Stimulated activated effector memory CD8-positive, alpha-beta T cell treated with anti-CD3 and anti-CD28 coated beads, Interleukin-12 subunit alpha, Interleukin-12 subunit beta, amount 100 ng/mL, for 72 hours (primary cell): ENCODE data around the gene CHD5.

ENCODE experiments used
- ATAC-seq: fragments of 150-1000 bp; cut with Tn5 transposase; 2 replicates; pipeline ENCODE4 v1.10.0; 2021
- DNase-seq, 2 donors: peaks; one replicate each; pipeline ENCODE4 v3.0.0; 2021 to 2022; ENCODE audit warnings: low spot score in 2 of 2
- H3K27ac Mint-ChIP-seq: one replicate; pipeline ENCODE4 v1.8.0; 2022; ENCODE audit warnings: mild to moderate bottlenecking, mixed read lengths
- H3K36me3 Mint-ChIP-seq: one replicate; pipeline ENCODE4 v1.8.0; 2022; ENCODE audit warnings: mild to moderate bottlenecking, mixed read lengths
- H3K4me1 Mint-ChIP-seq: one replicate; pipeline ENCODE4 v1.8.0; 2022; ENCODE audit warnings: mixed read lengths
- H3K4me3 Mint-ChIP-seq: one replicate; pipeline ENCODE4 v1.8.0; 2022; ENCODE audit warnings: mild to moderate bottlenecking, mixed read lengths
- H3K9me3 Mint-ChIP-seq: one replicate; pipeline ENCODE4 v1.8.0; 2022; ENCODE audit warnings: mixed read lengths

The CHD5 gene

DNA sequence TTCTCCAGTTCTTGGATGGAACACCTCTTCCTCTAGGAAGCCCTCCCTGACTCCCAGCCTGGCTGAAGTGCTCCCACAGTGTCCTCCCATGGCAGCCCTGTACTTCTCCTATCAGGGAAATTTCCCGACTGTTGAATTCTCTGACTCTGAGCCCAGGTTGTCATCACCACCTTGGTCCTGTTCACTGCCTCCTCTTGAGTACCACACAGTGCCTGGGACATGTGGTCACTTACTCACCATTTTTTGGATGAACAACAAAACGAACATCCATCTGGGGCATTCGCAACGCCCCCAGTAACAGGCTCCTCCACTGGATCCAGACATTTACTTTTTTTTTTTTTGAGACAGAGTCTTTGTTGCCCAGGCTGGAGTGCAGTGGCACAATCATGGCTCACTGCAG is 37.4 kb downstream of the CHD5 start:
- H3K4me3 Mint-ChIP-seq = no peak overlapping the region
- H3K4me1 Mint-ChIP-seq = peaks cover under 1% of the 10 kb centered on the region
- no peak overlapping the region for H3K27ac Mint-ChIP-seq
- ATAC-seq = no peak
- no peaks in the 10 kb centered on the region for H3K36me3 Mint-ChIP-seq
- DNase-seq = no peak
- no peaks in the 10 kb centered on the region for H3K9me3 Mint-ChIP-seq

DNA sequence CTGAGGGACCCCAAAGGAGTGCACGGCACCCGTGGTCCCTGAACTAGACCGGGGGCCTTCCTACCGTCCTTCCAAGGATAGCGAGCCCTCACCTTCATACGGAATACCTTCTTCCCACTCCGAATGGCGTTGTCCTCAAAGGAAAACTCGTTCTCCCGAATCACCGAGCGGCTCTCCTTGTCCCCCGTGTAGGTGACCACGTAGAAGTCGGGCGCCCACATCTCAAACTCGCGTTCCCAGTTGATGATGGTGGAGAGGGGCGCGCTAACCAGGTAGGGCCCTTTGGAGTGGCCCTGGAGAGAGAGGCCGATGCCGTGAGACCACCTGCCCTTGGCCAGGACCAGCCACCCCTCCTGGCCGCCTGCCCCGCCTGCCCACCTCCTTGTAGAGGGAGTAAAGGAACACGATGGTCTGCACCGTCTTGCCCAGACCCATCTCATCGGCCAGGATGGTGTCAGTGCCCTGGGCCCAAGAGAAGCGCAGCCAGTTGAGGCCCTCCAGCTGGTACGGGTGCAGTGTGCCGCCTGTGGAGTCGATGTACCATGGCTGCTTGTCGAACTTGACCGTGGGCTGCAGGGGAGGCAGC is 38.0 kb downstream of the CHD5 start:
- Mint-ChIP-seq H3K36me3 (no peaks in the 10 kb centered on the region), H3K4me3 (no peak overlapping the region), H3K9me3 (no peaks in the 10 kb centered on the region), H3K27ac (no peak overlapping the region), H3K4me1 (no peaks in the 10 kb centered on the region)
- DNase-seq = no peak
- ATAC-seq = no peak

DNA sequence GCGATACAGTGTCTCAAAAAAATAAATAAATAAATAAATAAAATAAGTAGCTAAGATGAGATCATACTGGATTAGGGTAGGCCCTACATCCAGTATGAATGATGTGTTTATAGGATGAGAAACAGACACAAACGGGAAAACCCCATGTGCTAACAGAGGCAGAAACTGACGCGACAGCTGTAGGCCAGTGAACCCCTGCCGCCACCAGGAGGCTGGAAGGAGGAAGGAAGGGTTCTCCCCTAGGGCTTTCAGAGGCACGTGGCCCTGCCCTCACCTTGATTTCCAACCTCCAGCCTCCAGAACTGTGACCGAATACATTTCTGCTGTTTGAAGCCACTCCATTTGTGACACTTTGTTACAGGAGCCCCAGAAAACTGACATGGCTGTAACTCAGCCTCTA is 38.5 kb downstream of the CHD5 start:
- Mint-ChIP-seq H3K4me1 (no peaks in the 10 kb centered on the region), H3K36me3 (no peaks in the 10 kb centered on the region), H3K27ac (no peak overlapping the region), H3K9me3 (no peaks in the 10 kb centered on the region), H3K4me3 (no peak overlapping the region)
- peak; percentile 65 for ATAC-seq
- no peak for DNase-seq

DNA sequence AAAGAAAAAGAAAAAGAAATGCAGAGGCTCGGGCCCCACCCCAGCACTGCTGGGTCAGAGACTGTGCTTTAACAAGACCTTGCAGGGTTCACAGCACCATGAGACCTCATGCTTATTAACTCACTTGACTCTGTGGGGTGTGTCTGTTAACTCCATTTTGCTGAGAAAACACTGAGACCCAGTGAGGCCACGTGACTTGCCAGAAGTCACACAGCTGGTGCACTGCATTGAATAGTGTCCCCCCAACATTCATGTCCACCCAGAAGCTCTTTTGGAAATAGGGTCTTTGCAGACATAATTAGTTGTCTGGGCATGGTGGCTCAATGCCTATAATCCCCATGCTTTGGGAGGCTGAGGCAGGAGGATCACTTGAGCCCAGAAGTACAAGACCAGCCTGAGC is 39.7 kb downstream of the CHD5 start:
- H3K4me3 Mint-ChIP-seq = no peak overlapping the region
- ATAC-seq (no peak), DNase-seq (no peak)
- no peaks in the 10 kb centered on the region for H3K9me3 Mint-ChIP-seq
- H3K4me1 Mint-ChIP-seq = no peaks in the 10 kb centered on the region
- no peak overlapping the region for H3K27ac Mint-ChIP-seq
- H3K36me3 Mint-ChIP-seq = no peaks in the 10 kb centered on the region

DNA sequence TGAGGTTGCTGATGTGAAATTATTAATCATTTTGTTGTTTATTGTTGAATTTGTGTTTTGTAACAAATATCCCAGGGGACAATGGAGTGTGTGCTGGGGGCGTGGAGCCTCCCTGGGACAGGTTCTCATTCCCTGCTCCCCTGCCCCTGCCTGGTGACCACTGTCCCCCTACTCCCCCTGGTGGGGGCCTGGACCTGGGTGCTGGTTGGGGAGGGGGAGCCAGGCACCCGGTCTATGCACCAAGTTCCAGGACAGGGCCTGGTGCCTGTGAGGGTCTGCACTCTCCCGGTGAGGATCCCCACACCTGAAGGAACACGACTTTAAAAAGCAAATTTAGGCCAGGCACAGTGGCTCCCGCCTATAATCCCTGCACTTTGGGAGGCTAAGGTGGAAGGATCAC is 42.4 kb downstream of the CHD5 start:
- ATAC-seq (no peak), DNase-seq (no peak)
- Mint-ChIP-seq H3K4me3 (no peak overlapping the region), H3K9me3 (no peaks in the 10 kb centered on the region), H3K36me3 (no peaks in the 10 kb centered on the region), H3K27ac (no peak overlapping the region), H3K4me1 (no peaks in the 10 kb centered on the region)

DNA sequence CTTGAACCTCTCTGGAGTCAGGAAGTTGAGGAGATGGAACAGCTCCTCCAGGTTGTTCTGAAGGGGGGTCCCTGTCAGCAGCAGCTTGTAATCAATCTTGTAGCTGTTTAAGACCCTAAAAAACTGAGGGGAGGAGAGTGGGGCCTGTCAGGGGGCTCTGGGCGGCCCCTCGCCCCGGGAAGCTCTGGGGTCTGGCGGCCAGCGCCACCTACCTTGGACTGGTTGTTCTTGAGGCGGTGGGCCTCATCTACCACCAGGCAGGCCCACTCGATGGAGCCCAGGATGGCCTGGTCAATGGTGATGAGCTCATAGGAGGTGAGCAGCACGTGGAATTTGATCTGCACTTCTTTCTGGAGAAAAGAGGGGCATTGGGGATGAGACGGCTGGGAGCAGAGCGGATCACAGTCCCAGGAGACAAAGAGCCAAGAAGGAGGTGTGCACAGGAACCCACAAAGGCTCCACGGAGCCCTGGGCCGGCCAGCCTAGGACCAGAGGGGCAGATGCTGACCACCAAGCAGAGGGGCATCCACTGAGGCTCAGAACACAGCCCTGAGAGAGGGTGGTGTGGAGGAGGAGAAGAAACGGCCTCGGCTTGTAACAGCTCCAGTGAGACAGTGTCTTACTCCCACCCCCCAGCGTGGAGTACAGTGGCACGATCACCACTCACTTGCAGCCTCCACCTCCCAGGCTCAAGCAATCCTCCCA is 43.5 kb downstream of the CHD5 start:
- no peak for DNase-seq
- Mint-ChIP-seq H3K4me1 (no peaks in the 10 kb centered on the region), H3K27ac (no peak overlapping the region), H3K9me3 (peaks cover 3% of the 10 kb centered on the region), H3K36me3 (no peaks in the 10 kb centered on the region), H3K4me3 (no peak overlapping the region)
- ATAC-seq = no peak

DNA sequence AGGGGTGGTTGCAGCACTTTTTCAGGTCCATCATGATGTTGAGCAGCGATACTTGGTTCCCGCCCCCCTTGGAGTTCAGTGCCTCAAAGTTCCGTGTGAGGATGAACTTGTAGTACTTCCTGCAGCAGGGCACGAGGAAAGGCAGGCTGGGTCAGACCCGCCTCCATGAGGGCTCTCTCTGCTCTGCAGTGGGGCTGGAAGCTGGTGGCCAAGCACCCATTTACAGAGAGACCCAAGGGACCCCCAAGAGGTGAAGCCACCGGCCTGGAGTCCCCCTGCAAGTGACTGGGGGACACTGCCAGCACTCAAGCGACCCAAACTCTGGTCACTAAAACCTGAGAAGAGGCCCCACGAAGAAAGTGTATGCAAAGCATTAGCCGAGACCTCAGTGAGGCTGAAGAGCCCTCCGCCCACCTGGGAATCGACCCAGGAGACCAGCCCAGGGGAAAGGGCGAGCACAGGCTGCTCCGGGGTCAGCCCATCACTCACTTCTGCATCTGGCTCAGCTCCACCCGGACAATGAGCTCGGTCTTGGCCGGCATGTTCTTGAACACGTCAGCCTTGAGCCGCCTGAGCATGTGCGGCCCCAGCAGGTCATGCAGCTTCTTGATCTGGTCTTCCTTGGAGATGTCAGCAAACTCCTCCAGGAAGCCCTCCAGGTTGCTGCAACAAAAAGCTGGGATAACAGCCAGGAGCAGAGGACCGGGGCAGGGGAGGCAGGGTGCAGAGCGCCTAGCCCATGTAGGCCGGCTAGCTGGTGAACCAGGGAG is 45.2 kb downstream of the CHD5 start:
- Mint-ChIP-seq H3K4me1 (no peaks in the 10 kb centered on the region), H3K4me3 (no peak overlapping the region), H3K27ac (no peak overlapping the region), H3K9me3 (peaks cover 3% of the 10 kb centered on the region), H3K36me3 (no peaks in the 10 kb centered on the region)
- DNase-seq (no peak), ATAC-seq (no peak)

DNA sequence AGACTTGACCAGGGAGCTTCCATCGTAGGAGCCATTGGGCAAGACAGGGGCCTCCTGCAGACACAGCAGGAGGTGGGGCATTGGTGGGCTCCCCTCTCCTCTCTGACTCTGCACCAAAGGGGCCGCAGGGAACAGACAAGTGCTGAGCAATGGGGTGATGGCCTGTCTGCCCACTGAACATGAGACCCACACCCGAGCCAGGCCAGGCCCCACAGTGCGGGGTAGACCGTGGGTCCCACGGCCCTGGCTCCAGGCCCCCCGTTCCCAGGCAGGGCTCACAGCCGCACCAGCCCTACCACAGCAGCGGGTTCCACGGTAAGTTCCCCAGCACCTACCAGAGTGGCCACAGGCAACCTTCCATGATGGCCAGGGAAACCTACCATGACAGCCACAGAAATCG is 45.9 kb downstream of the CHD5 start:
- H3K4me3 Mint-ChIP-seq = no peak overlapping the region
- DNase-seq = no peak
- no peaks in the 10 kb centered on the region for H3K36me3 Mint-ChIP-seq
- no peaks in the 10 kb centered on the region for H3K4me1 Mint-ChIP-seq
- H3K27ac Mint-ChIP-seq = no peak overlapping the region
- no peak for ATAC-seq
- peaks cover 3% of the 10 kb centered on the region for H3K9me3 Mint-ChIP-seq

DNA sequence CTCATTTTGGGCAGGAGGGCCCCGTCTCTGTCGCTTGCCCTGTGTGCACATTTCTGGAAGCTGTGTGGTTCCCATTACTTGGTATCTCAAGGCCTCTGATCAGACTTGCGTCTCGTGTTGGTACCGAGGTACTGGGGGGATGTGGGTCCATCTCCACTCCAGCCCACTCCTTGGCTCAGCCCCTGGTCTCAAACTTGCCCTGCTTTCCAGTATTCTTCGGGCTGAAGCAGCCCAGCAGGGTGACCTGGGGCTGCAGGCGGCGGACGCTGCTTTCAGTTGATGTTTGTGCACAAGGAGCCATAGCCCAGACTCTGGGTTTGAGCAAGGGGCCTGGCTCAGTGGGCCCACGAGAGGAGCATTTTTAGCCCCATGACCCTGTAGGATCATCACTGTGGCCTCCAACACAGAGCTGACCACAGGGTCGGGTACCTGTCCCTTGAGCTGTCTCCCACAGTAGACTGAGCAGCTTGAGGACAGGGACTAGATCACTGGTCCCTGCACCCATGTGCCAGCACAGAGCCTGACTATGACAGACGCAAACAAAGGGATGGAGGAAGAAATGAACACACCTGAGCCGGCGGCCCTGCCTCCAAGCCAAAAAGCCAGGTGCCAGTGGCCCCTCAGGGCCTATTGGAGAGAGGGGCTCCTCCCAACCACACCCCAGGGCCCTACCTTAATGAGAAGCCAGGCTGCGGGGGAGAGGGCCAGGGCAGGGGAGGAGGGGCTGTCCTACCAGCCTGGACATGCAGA is 46.8 kb downstream of the CHD5 start:
- H3K36me3 Mint-ChIP-seq = no peaks in the 10 kb centered on the region
- DNase-seq (no peak), ATAC-seq (no peak)
- H3K4me3 Mint-ChIP-seq = no peak overlapping the region
- no peak overlapping the region for H3K27ac Mint-ChIP-seq
- no peaks in the 10 kb centered on the region for H3K4me1 Mint-ChIP-seq
- peaks cover 3% of the 10 kb centered on the region for H3K9me3 Mint-ChIP-seq

DNA sequence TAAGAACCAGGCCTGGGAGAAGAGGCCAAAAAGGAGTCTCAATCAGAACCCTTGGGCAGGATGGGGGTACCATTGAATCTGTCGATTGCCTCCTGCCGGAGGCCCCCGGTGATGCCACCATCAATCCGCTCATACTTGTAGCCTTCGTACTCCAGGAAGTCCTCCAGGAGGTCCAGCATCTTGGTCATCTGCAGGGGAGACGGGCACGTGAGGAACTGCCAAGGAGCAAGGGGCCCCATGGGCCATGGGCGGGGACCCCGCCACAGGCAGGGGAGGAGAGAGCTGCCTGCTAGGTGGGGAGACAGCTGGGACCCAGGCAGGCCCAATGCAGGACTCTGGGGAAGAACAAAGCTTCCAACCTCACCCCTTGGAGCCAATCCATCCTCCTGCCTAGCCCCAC is 48.6 kb downstream of the CHD5 start:
- H3K36me3 Mint-ChIP-seq = no peaks in the 10 kb centered on the region
- H3K9me3 Mint-ChIP-seq = peaks cover 3% of the 10 kb centered on the region
- no peak for ATAC-seq
- H3K27ac Mint-ChIP-seq = no peak overlapping the region
- DNase-seq = no peak
- no peak overlapping the region for H3K4me3 Mint-ChIP-seq
- peaks cover 5% of the 10 kb centered on the region for H3K4me1 Mint-ChIP-seq

DNA sequence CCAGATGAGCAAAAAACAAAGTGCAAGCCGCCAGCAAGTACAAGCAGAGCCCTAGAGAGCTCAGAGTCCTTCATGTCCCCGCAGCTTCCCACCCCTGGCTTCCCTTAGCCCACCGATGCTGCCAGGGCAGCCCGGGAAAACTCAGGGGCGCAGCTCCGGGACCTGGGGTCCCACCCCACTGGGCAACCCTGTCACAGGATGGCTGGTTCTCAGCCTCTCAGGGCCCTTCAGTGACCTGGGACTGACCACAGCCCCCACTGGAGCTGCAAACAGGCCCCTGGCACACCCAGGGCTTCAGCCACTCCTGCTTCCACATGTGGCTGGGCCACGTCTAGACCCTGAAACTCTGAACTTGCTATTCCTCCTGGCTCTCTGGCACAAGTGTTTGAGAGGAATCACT is 49.5 kb downstream of the CHD5 start:
- Mint-ChIP-seq H3K9me3 (peaks cover 3% of the 10 kb centered on the region), H3K4me1 (peaks cover 11% of the 10 kb centered on the region), H3K36me3 (no peaks in the 10 kb centered on the region), H3K27ac (no peak overlapping the region), H3K4me3 (no peak overlapping the region)
- no peak for ATAC-seq
- no peak for DNase-seq

DNA sequence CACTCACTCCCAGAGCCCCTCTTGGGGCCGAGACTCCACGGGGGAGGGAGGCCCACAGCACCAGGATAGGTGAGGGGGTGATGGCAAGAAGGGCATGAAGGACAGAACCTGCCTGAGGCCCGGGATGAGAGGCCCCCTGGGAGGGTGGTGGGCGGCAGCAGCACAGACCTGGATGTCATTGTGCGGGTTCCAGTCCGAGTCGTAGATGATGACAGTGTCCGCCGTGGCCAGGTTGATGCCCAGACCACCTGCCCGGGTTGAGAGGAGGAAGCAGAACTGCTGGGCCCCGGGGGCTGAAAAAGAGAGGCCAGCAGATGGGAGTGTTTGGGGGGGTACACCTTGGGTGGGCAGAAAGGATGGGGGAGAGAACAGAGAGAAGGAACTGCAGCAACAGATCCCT is 50.1 kb downstream of the CHD5 start:
- H3K36me3 Mint-ChIP-seq = no peaks in the 10 kb centered on the region
- ATAC-seq (no peak), DNase-seq (no peak)
- no peak overlapping the region for H3K27ac Mint-ChIP-seq
- no peak overlapping the region for H3K4me3 Mint-ChIP-seq
- H3K9me3 Mint-ChIP-seq = peaks cover 3% of the 10 kb centered on the region
- H3K4me1 Mint-ChIP-seq = peaks cover 12% of the 10 kb centered on the region

DNA sequence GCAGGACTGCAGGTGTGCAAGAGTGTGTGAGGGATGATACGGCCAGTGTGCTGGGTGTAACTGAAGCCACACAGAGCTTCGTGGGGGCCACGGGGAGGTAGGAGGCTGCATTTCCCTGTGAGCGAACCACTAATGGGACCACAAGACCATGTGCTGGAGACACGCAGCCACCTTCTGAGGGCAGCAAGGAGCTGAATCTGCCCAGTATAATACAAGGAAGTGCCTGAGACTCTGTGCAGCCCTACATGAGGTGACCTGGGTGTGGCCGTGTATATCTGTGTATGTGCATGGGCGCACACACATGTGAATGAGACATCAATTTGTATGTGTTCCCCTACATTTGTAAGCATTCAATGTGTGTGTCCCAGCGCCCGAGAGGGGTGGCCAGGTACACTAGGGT is 50.8 kb downstream of the CHD5 start:
- no peak for ATAC-seq
- peaks cover 3% of the 10 kb centered on the region for H3K9me3 Mint-ChIP-seq
- no peak for DNase-seq
- no peak overlapping the region for H3K27ac Mint-ChIP-seq
- H3K36me3 Mint-ChIP-seq = no peaks in the 10 kb centered on the region
- no peak overlapping the region for H3K4me3 Mint-ChIP-seq
- peaks cover 12% of the 10 kb centered on the region for H3K4me1 Mint-ChIP-seq

DNA sequence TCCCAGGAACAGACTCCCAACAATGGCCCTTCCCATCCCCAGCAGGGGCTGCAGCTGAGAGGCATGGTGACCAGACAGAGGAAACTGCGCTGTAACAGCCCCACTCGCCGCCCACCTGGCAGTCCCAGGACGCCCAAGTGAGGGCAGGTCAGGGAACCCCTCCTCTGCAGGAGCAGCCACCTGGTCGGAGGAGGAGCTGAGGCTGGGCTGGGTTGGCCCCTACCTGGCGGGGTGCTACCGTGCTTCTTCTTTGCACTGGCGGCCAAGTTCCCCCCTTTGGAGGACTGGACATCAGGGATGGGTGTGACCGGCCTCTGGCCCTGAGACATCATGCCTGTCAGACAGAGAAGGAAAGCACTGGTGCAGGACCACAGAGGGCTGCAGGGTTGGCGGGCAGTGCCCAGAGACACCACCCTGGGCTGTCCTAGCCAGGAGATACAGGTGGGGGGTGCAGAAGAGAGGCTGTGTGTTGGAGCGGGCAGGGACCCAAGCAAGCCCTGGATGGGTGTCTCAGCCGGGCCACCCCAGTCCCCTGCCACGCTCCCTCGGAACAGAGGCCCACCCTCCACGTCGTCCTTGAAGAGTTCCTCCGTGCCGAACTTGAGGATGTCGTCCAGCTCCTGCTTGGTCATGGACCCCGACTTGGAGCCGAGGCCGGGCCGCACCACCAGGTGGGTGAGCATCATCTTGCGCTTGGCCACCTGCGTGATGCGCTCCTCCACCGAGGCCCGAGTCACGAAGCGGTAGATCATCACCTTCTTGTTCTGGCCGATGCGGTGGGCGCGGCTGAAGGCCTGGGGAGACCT is 51.6 kb downstream of the CHD5 start:
- peaks cover 3% of the 10 kb centered on the region for H3K9me3 Mint-ChIP-seq
- ATAC-seq = no peak
- no peak for DNase-seq
- no peaks in the 10 kb centered on the region for H3K36me3 Mint-ChIP-seq
- H3K4me1 Mint-ChIP-seq = peaks cover 12% of the 10 kb centered on the region
- H3K27ac Mint-ChIP-seq = no peak overlapping the region
- no peak overlapping the region for H3K4me3 Mint-ChIP-seq
